ENCODE results near the gene HOXA9.

- TF ChIP-seq CTCF (IDR thresholded peaks at IDR 0.05 in 8 of 11, conservative IDR thresholded peaks at IDR 0.05 in 3 of 11) (no peak), POLR2AphosphoS5 (IDR thresholded peaks at IDR 0.05) (peak in 1 of 3 donors; percentile 50)
These were observed 17.1 kb downstream of the HOXA9 start for GRCh38 chr7:27148031-27148755.
